RWPE2 (cell line): Measurements from ENCODE around the gene KIAA0825.

Experiments used
- ATAC-seq: fragments of 200-7000 bp; cut with Tn5 transposase; 3 replicates; pipeline ENCODE4 v1.9.1; 2021; ENCODE audit warnings: low read depth
- DNase-seq: peaks from one replicate; pipeline ENCODE4 v3.0.0-alpha.2; 2020; ENCODE audit warnings: low spot score
- H3K27ac ChIP-seq: fragments of 450-650 bp; 2 replicates; pipeline ENCODE4 v1.5.1; 2017; ENCODE audit warnings: mild to moderate bottlenecking; ENCODE audit not compliant: poor library complexity, severe bottlenecking
- H3K27me3 ChIP-seq: fragments of 250-450 bp; sonication (Bioruptor Pico); 2 replicates; pipeline ENCODE4 v1.5.1; 2021; ENCODE audit warnings: mild to moderate bottlenecking, moderate library complexity; ENCODE audit not compliant: insufficient read depth, poor library complexity, severe bottlenecking
- H3K36me3 ChIP-seq: fragments of 250-450 bp; sonication (Bioruptor Pico); 2 replicates; pipeline ENCODE4 v1.5.1; 2020; ENCODE audit warnings: low read depth, mild to moderate bottlenecking, moderate library complexity
- H3K4me1 ChIP-seq: fragments of 250-450 bp; sonication (Bioruptor Pico); 2 replicates; pipeline ENCODE4 v1.5.1; 2021; ENCODE audit warnings: mild to moderate bottlenecking, moderate library complexity; ENCODE audit not compliant: insufficient read depth, poor library complexity, severe bottlenecking
- H3K4me3 ChIP-seq: fragments of 250-450 bp; sonication (Bioruptor Pico); 2 replicates; pipeline ENCODE4 v1.5.1; 2021; ENCODE audit warnings: mild to moderate bottlenecking, moderate library complexity; ENCODE audit not compliant: severe bottlenecking
- H3K9me3 ChIP-seq: fragments of 250-450 bp; sonication (Bioruptor Pico); 2 replicates; pipeline ENCODE4 v1.5.1; 2021; ENCODE audit warnings: mild to moderate bottlenecking, moderate library complexity; ENCODE audit not compliant: severe bottlenecking
- TF ChIP-seq, protein P1 (sequence below): fragments of 450-650 bp; IDR thresholded peaks from one replicate; pipeline ENCODE4 v1.5.1; 2017; ENCODE audit warnings: mild to moderate bottlenecking, moderate library complexity; ENCODE audit not compliant: poor library complexity, severe bottlenecking

Gene KIAA0825

DNA sequence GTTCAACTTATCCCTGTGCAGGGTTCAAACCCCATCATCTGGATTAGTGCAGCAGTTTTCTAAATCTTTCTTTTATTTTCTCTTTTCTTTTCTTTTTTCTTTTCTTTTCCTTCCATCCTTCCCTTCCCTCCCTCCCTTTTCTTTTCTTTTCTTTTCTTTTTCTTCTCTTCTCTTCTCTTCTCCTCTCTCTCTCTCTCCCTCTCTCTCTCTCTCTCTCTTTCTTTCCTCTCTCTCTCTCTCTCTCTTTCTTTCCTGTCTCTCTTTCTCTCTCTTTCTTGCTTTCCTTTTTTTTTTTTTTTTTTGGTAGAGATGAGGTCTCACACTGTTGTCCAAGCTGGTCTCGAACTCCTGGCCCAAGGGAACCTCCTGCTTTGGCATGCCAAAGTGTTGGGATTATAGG is 53.6 kb downstream of the KIAA0825 start:
- H3K4me3 ChIP-seq: no peak overlapping the region
- no peaks in the 10 kb centered on the region for H3K4me1 ChIP-seq
- no peaks in the 10 kb centered on the region for H3K9me3 ChIP-seq
- no peaks in the 10 kb centered on the region for H3K27me3 ChIP-seq
- DNase-seq (no peak), ATAC-seq (no peak)
- H3K36me3 ChIP-seq: no peaks in the 10 kb centered on the region
- H3K27ac ChIP-seq: no peak overlapping the region
- TF ChIP-seq, protein P1, sequence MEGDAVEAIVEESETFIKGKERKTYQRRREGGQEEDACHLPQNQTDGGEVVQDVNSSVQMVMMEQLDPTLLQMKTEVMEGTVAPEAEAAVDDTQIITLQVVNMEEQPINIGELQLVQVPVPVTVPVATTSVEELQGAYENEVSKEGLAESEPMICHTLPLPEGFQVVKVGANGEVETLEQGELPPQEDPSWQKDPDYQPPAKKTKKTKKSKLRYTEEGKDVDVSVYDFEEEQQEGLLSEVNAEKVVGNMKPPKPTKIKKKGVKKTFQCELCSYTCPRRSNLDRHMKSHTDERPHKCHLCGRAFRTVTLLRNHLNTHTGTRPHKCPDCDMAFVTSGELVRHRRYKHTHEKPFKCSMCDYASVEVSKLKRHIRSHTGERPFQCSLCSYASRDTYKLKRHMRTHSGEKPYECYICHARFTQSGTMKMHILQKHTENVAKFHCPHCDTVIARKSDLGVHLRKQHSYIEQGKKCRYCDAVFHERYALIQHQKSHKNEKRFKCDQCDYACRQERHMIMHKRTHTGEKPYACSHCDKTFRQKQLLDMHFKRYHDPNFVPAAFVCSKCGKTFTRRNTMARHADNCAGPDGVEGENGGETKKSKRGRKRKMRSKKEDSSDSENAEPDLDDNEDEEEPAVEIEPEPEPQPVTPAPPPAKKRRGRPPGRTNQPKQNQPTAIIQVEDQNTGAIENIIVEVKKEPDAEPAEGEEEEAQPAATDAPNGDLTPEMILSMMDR: no peak

DNA sequence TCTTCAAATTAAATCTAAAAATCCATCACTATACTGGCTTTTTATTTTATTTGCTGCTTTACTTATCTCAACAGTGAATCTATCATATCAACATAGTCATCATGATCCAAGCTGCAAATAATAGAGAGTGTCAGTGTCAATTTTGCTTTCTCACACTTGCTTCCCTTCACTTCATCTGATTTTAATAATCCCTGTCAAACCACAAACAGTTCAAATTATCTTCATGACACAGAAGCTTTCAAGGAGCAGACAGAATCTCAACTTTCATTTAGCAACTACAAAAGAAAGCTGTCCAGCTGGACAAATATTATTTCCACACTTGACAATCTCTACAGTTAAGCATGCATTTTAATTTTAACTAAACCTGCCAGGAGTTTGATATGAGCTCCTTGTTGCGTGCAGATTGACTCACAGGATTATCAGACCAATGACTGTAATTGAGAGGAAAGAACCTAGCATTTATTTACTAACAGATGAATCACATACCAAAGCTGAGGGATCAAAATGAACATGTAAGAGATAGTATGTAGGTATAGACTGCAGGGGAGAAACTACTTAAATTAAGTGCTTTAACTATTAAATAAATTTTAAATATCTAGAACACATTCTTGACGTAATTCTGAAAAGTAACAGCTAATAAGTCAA is 56.0 kb downstream of the KIAA0825 start:
- ATAC-seq (0 out of 3 replicates have a peak, but pooled peaks have one; percentile 33), DNase-seq (no peak)
- Histone ChIP-seq H3K4me3 (no peak overlapping the region), H3K9me3 (no peaks in the 10 kb centered on the region), H3K27me3 (no peaks in the 10 kb centered on the region), H3K36me3 (no peaks in the 10 kb centered on the region), H3K4me1 (no peaks in the 10 kb centered on the region), H3K27ac (no peak overlapping the region)
- TF ChIP-seq, protein P1: no peak

DNA sequence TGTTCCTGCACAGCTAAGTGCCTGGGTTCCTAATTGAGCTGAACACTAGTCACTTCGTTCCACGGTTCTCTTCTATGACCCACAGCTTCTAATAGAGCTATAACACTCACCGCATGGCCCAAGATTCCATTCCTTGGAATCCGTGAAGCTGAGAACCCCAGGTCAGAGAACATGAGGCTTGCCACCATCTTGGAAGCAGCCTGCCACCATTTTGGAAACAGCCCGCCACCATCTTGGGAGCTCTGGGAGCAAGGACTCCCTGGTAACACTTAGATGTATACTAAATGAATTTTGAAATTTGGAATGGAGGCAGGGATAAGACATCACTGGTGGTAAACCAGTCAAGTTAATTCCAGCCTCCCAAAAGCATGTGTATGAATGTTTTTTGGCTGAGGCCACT is 60.4 kb downstream of the KIAA0825 start:
- TF ChIP-seq, protein P1: no peak
- ATAC-seq (no peak), DNase-seq (no peak)
- no peaks in the 10 kb centered on the region for H3K36me3 ChIP-seq
- no peaks in the 10 kb centered on the region for H3K9me3 ChIP-seq
- H3K27me3 ChIP-seq: no peaks in the 10 kb centered on the region
- no peak overlapping the region for H3K27ac ChIP-seq
- H3K4me3 ChIP-seq: no peak overlapping the region
- no peaks in the 10 kb centered on the region for H3K4me1 ChIP-seq

DNA sequence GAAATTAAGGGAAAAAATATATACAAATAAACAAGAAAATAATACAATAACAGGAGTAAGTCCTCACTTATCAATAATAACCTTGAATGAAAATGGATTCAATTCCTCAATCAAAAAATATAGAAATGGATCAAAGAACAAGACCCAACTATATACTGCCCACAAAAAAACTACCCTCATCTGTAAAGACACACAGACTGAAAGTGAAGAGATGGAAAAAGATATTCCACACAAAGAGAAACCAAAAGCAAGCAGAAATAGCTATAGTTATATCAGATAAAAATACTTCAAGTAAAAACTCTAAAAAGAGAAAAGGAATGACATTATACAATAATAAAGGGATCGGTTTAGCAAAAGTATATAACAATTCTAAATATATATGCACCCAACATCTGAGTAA is 66.5 kb downstream of the KIAA0825 start:
- H3K27me3 ChIP-seq: no peaks in the 10 kb centered on the region
- H3K36me3 ChIP-seq: no peaks in the 10 kb centered on the region
- DNase-seq (no peak), ATAC-seq (no peak)
- H3K9me3 ChIP-seq: no peaks in the 10 kb centered on the region
- H3K4me1 ChIP-seq: no peaks in the 10 kb centered on the region
- TF ChIP-seq, protein P1: no peak
- H3K4me3 ChIP-seq: no peak overlapping the region
- H3K27ac ChIP-seq: no peak overlapping the region

DNA sequence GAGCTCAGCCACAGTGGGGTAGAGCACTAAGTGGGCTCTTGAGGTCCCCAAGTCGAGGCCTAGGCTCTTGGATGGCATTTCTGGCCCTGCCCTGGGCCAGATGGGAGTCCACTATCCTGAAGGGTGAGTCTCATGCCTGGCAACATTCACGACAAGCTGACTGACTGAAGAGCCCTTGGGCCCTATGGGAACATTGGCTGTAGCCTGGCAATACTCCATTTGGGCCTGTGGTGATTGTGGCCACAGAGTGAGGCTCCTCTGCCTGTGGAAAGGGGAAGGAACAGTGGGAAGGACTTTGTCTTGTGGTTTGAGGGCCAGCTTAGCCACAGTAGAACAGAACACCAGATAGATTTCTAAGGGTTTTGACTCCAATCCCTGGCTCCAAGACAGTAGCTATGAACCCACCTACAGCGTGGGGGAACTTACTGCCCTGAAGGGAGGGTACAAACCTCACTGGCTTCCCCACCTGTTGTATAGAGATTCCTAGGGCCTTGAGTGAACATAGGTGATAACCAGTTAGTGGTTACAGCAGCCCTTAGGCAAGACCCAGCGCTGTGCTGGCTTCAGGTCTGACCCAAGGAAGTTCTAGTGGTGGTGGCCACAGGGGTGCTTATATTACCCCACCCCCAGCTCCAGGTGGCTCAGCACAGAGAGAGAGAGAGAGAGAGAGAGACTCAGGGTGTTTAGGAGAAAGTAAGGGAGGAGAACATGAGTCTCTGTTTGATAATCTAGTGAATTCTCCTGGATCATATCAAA is 72.4 kb downstream of the KIAA0825 start:
- TF ChIP-seq, protein P1: no peak
- no peak overlapping the region for H3K4me3 ChIP-seq
- no peaks in the 10 kb centered on the region for H3K36me3 ChIP-seq
- no peak for DNase-seq
- no peak for ATAC-seq
- H3K27me3 ChIP-seq: no peaks in the 10 kb centered on the region
- H3K4me1 ChIP-seq: no peaks in the 10 kb centered on the region
- H3K27ac ChIP-seq: no peak overlapping the region
- H3K9me3 ChIP-seq: peaks cover 6% of the 10 kb centered on the region
